ENCODE data around the gene TCAIM. TPM values are rescaled to one million over a fixed set of nuclear protein-coding genes. Genes with fewer than 3 reads are reported as not detected.

Gene TCAIM
- total and polyA plus RNA-seq, 2 donors (not counting 3 experiments of a cell fraction or from before 2014, with no cell fraction given) = 9.2 to 18.2 TPM

DNA sequence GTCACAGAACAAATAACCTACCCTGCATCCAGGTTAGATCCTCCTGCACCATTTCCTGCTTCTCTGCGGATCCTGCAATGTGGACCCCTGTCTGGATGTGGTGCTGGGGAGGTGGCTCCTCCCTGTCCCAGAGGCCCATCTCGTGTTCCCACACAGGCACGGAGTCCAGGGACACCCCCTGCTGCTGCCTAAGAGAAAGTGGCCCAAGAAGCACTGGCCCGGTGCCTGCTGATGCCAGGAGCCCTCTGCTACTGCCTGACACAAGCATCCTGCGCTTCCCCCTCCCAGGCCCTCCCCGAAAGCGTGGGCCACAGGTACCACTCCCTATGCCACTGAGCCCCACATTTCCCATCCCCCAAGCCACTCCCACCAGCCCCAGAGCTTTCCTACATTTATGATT lies 90.3 kb downstream of the TCAIM start:
- Histone ChIP-seq H3K4me1 (ENCODE audit: control insufficient read depth, extremely low read depth, insufficient read depth, low read length) (no peaks in the 10 kb centered on the region), H3K9ac (replicated peaks; ENCODE audit: extremely low read depth, insufficient read depth, low read length) (no peak overlapping the region), H3K4me3 (replicated peaks in 1 of 3; ENCODE audit: insufficient read depth in 1 of 3, low read depth in 1 of 3, low read length in 3 of 3) (no peak overlapping the region), H3K9me3 (replicated peaks; ENCODE audit: control insufficient read depth, insufficient read depth, low read length) (no peaks in the 10 kb centered on the region), H4K20me1 (replicated peaks; ENCODE audit: control insufficient read depth, extremely low read depth, insufficient read depth, low read length) (no peaks in the 10 kb centered on the region), H3K4me2 (ENCODE audit: insufficient read depth, low read length) (no peak overlapping the region), H3K36me3 (ENCODE audit: control insufficient read depth in 2 of 2, extremely low read depth in 1 of 2, insufficient read depth in 2 of 2, low read length in 2 of 2) (no peaks in the 10 kb centered on the region), H3K79me2 (ENCODE audit: control insufficient read depth, insufficient read depth, low read length) (no peaks in the 10 kb centered on the region), H3K27me3 (ENCODE audit: control insufficient read depth in 2 of 2, insufficient read depth in 2 of 2, low read length in 2 of 2) (no peaks in the 10 kb centered on the region), H3K27ac (ENCODE audit: insufficient read depth, low read depth, low read length) (no peak overlapping the region), H2AFZ (ENCODE audit: low read depth, low read length) (no peak overlapping the region), H3K9me1 (replicated peaks; ENCODE audit: control insufficient read depth, extremely low read depth, insufficient read depth, low read length) (no peaks in the 10 kb centered on the region)
- intact Hi-C loops (cut with micrococcal nuclease) = no loop called here
- BruUV-seq (replicated peaks) = no TSS peak
- ChIA-PET POLR2A (no interaction called here), CTCF (no interaction called here)
- FAIRE-seq (no peak), DNase-seq (ENCODE audit: low read depth, low spot score) (no peak)
- TF ChIP-seq, protein P1, sequence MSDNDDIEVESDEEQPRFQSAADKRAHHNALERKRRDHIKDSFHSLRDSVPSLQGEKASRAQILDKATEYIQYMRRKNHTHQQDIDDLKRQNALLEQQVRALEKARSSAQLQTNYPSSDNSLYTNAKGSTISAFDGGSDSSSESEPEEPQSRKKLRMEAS (IDR thresholded peaks at IDR 0.05; ENCODE audit: insufficient read depth, insufficient read length) = no peak
- no peak for TF ChIP-seq POLR2A (IDR thresholded peaks at IDR 0.05; ENCODE audit: low read depth, low read length)
- TF ChIP-seq MYC (IDR thresholded peaks at IDR 0.05; ENCODE audit: low read depth, low read length) = no peak
- TF ChIP-seq EZH2 (IDR thresholded peaks at IDR 0.05; ENCODE audit: borderline replicate concordance, low read depth, low read length, severe bottlenecking) = no peak
- no peak for TF ChIP-seq POLR2AphosphoS5 (IDR thresholded peaks at IDR 0.05; ENCODE audit: insufficient read depth, low read depth, low read length)
- TF ChIP-seq, protein P2, sequence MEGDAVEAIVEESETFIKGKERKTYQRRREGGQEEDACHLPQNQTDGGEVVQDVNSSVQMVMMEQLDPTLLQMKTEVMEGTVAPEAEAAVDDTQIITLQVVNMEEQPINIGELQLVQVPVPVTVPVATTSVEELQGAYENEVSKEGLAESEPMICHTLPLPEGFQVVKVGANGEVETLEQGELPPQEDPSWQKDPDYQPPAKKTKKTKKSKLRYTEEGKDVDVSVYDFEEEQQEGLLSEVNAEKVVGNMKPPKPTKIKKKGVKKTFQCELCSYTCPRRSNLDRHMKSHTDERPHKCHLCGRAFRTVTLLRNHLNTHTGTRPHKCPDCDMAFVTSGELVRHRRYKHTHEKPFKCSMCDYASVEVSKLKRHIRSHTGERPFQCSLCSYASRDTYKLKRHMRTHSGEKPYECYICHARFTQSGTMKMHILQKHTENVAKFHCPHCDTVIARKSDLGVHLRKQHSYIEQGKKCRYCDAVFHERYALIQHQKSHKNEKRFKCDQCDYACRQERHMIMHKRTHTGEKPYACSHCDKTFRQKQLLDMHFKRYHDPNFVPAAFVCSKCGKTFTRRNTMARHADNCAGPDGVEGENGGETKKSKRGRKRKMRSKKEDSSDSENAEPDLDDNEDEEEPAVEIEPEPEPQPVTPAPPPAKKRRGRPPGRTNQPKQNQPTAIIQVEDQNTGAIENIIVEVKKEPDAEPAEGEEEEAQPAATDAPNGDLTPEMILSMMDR (IDR thresholded peaks at IDR 0.05; ENCODE audit: extremely low read depth in 1 of 2, insufficient read depth in 1 of 2, low read depth in 1 of 2, low read length in 2 of 2) = no peak
- no peak for TF ChIP-seq FOS (IDR thresholded peaks at IDR 0.05; ENCODE audit: borderline replicate concordance, insufficient read depth, low read length)
- TF ChIP-seq JUN (IDR thresholded peaks at IDR 0.05; ENCODE audit: borderline replicate concordance, insufficient read depth, insufficient read length, low read depth) = no peak
- no peak for TF ChIP-seq GATA2 (IDR thresholded peaks at IDR 0.05; ENCODE audit: insufficient read depth, insufficient read length, low read depth, low read length)
- dilution Hi-C loops (cut with MboI; ENCODE audit: extremely low pct_ligation_motif_present, low sequenced_read_pairs) = no loop called here
